Type B pancreatic cell (in vitro differentiated cells): ENCODE measurements around the gene CGB7. TPM values are rescaled to one million over a fixed set of nuclear protein-coding genes. Genes with fewer than 3 reads are reported as not detected.

Source experiments
- DNase-seq: peaks from one replicate; pipeline ENCODE4 v3.0.0; 2021; ENCODE audit warnings: mixed read lengths; ENCODE audit not compliant: unreplicated experiment; ENCODE audit errors: extremely low spot score
- H3K27ac Mint-ChIP-seq: 2 replicates; pipeline ENCODE4 v1.8.0; 2021; ENCODE audit warnings: mild to moderate bottlenecking, mixed read lengths
- H3K27me3 Mint-ChIP-seq: 2 replicates; pipeline ENCODE4 v1.8.0; 2021; ENCODE audit warnings: mixed read lengths
- H3K36me3 Mint-ChIP-seq: 2 replicates; pipeline ENCODE4 v1.8.0; 2021; ENCODE audit warnings: mixed read lengths
- H3K4me1 Mint-ChIP-seq: one replicate; pipeline ENCODE4 v1.8.0; 2021; ENCODE audit warnings: mixed read lengths; ENCODE audit not compliant: unreplicated experiment
- H3K4me3 Mint-ChIP-seq: 2 replicates; pipeline ENCODE4 v1.8.0; 2021; ENCODE audit warnings: mild to moderate bottlenecking, mixed read lengths
- H3K9me3 Mint-ChIP-seq: 2 replicates; pipeline ENCODE4 v1.8.0; 2021; ENCODE audit warnings: mixed read lengths
- microRNA-seq: library from miRNA; unstranded; fragments of <30 nt; microRNA quantifications from one replicate; pipeline ENCODE4, GENCODE V29; 2020
- total RNA-seq: library from RNA; stranded (reverse); gene quantifications from 2 replicates; pipeline ENCODE4 v1.2.1, GENCODE V29; 2021; ENCODE audit warnings: low replicate concordance
- TF ChIP-seq, protein P1 (sequence below): fragments of 200-600 bp; sonication (generic); conservative IDR thresholded peaks from 2 replicates; pipeline ENCODE4 v1.5.0; 2021; ENCODE audit warnings: antibody characterized with exemption, mild to moderate bottlenecking

The CGB7 gene
- total RNA-seq, 1 donor from 2014 or later: 1.9 TPM

GRCh38 chr19:49011194-49011593 lies 46.4 kb downstream of the CGB7 start:
- TF ChIP-seq, protein P1, sequence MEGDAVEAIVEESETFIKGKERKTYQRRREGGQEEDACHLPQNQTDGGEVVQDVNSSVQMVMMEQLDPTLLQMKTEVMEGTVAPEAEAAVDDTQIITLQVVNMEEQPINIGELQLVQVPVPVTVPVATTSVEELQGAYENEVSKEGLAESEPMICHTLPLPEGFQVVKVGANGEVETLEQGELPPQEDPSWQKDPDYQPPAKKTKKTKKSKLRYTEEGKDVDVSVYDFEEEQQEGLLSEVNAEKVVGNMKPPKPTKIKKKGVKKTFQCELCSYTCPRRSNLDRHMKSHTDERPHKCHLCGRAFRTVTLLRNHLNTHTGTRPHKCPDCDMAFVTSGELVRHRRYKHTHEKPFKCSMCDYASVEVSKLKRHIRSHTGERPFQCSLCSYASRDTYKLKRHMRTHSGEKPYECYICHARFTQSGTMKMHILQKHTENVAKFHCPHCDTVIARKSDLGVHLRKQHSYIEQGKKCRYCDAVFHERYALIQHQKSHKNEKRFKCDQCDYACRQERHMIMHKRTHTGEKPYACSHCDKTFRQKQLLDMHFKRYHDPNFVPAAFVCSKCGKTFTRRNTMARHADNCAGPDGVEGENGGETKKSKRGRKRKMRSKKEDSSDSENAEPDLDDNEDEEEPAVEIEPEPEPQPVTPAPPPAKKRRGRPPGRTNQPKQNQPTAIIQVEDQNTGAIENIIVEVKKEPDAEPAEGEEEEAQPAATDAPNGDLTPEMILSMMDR: no peak
- no peaks in the 10 kb centered on the region for H3K4me1 Mint-ChIP-seq
- no peak overlapping the region for H3K27ac Mint-ChIP-seq
- no peak overlapping the region for H3K4me3 Mint-ChIP-seq
- H3K27me3 Mint-ChIP-seq: no peaks in the 10 kb centered on the region
- no peak for DNase-seq
- no peaks in the 10 kb centered on the region for H3K9me3 Mint-ChIP-seq
- peaks cover 11% of the 10 kb centered on the region for H3K36me3 Mint-ChIP-seq

DNA sequence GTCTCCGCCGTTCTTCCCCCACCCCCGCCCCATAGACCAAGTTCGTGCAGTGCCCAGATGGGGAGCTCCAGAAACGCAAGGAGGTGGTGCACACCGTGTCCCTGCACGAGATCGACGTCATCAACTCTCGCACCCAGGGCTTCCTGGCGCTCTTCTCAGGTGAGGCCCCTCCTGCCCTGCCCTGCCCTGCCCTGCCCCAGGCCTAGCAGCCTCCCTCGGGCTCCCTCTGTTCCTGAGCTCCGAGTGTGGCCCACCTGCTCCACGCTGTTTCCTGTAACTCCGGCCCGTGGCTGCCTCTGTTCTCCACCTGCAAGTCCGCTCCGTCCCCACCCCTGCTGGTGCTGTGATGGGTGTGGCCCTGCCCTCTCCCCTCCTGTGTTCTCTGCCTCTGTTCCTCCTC lies 47.1 kb downstream of the CGB7 start:
- Mint-ChIP-seq H3K27ac (no peak overlapping the region), H3K9me3 (no peaks in the 10 kb centered on the region), H3K27me3 (no peaks in the 10 kb centered on the region), H3K36me3 (peaks cover 6% of the 10 kb centered on the region), H3K4me3 (no peak overlapping the region), H3K4me1 (no peaks in the 10 kb centered on the region)
- no peak for DNase-seq
- TF ChIP-seq, protein P1: no peak

DNA sequence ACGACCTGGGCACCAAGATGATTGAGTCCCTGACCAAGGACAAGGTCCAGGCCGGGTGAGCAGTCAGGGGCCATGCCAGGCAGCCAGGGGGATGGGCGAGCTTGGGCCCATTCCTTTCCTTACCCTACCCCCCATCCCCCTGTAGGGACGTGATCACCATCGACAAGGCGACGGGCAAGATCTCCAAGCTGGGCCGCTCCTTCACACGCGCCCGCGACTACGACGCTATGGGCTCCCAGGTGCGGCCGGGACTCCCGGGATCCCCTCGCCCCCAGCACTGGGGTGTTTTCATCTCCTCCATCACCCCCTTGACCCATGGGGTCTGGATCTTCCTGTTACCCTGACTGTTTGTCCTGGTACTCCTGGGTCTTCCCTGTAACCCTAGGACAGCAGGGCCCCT lies 47.7 kb downstream of the CGB7 start:
- Mint-ChIP-seq H3K9me3 (no peaks in the 10 kb centered on the region), H3K4me3 (no peak overlapping the region), H3K4me1 (no peaks in the 10 kb centered on the region), H3K27ac (no peak overlapping the region), H3K27me3 (no peaks in the 10 kb centered on the region), H3K36me3 (peaks cover 8% of the 10 kb centered on the region)
- TF ChIP-seq, protein P1: no peak
- no peak for DNase-seq

- peaks cover 3% of the 10 kb centered on the region for H3K36me3 Mint-ChIP-seq
- H3K27me3 Mint-ChIP-seq: no peaks in the 10 kb centered on the region
- H3K27ac Mint-ChIP-seq: no peak overlapping the region
- H3K4me1 Mint-ChIP-seq: no peaks in the 10 kb centered on the region
- DNase-seq: no peak
- no peaks in the 10 kb centered on the region for H3K9me3 Mint-ChIP-seq
- H3K4me3 Mint-ChIP-seq: no peak overlapping the region
- TF ChIP-seq, protein P1: no peak
These were observed 50.6 kb downstream of the CGB7 start for GRCh38 chr19:49006905-49007304.

DNA sequence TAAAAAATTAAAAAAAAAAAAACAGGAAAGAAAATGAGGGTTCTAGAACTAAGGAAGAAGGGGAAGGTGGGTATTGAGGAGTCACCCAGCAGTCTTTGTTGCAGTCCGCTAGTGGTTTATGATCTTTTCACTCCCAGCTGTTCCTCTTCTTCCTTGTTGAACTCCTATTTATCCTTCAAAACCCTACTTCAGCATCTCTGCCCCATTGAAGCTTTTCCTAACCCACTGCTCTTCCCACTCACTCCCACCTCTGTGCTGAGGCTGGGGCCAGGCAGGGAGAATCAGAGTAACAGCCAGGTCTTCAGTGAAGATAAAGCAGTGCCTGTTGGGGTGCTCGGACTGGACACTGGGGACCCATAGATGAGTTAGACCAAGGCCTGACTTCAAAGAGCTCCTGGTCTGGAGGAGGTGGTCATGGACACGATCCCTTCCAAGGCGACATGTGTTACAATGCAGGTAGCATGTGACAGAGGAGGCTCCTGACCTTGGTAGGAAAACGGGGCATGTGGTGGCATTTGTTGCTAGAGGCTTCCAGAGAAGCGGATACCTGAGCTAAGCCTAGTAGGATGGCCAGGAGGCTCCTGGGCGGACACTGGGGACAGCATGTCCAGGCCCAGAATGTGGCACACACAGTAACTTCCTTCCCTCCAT lies 52.5 kb downstream of the CGB7 start:
- TF ChIP-seq, protein P1: no peak
- Mint-ChIP-seq H3K4me1 (no peaks in the 10 kb centered on the region), H3K9me3 (no peaks in the 10 kb centered on the region)

More for the DNA sequence above, 52.5 kb downstream of the CGB7 start:
- Mint-ChIP-seq H3K36me3 (peaks cover 3% of the 10 kb centered on the region), H3K27ac (no peak overlapping the region), H3K27me3 (no peaks in the 10 kb centered on the region), H3K4me3 (no peak overlapping the region)
- no peak for DNase-seq

Small RNAs within 50 kb of the gene (microRNA-seq; reads per million reads assigned to microRNA genes)
- not detected for gene MIR6798

Other genes starting within 250 kb of the CGB7 start
- gene BCAT2, start 246.7 kb downstream of the CGB7 start, total RNA-seq: 52.8 and 73.3 TPM in 2 replicates
- gene HSD17B14, start 221.3 kb downstream of the CGB7 start, total RNA-seq: 9.4 and 12.9 TPM in 2 replicates
- gene PLEKHA4, start 189.1 kb downstream of the CGB7 start, total RNA-seq: 15.8 and 45.4 TPM in 2 replicates
- 57.5 and 161 TPM in 2 replicates for gene PPP1R15A, start 185.3 kb downstream of the CGB7 start, total RNA-seq
- gene TULP2, start 159.0 kb downstream of the CGB7 start, total RNA-seq: not detected in 2 replicates
- gene NUCB1, start 157.4 kb downstream of the CGB7 start, total RNA-seq: 202 and 205 TPM in 2 replicates
- 1.4 and 3.4 TPM in 2 replicates for gene DHDH, start 124.0 kb downstream of the CGB7 start, total RNA-seq
- gene BAX, start 102.9 kb downstream of the CGB7 start, total RNA-seq: 161 and 201 TPM in 2 replicates
- gene FTL, start 92.4 kb downstream of the CGB7 start, total RNA-seq: 1,657 and 2,039 TPM in 2 replicates
- 62.1 and 64.8 TPM in 2 replicates for gene GYS1, start 64.4 kb downstream of the CGB7 start, total RNA-seq
- gene RUVBL2, start 63.9 kb downstream of the CGB7 start, total RNA-seq: 72.6 and 99.5 TPM in 2 replicates
- gene LHB, start 40.7 kb downstream of the CGB7 start, total RNA-seq: not detected in 2 replicates
- gene CGB3, start 33.4 kb downstream of the CGB7 start, total RNA-seq: 6.1 TPM in 1 of 2 replicates, not detected in the other
- gene CGB2, start 25.9 kb downstream of the CGB7 start, total RNA-seq: not detected in 2 replicates
- not detected in 2 replicates for gene CGB1, start 20.9 kb downstream of the CGB7 start, total RNA-seq
- gene CGB5, start 13.9 kb downstream of the CGB7 start, total RNA-seq: 6.7 TPM in 1 of 2 replicates, not detected in the other
- 9.4 TPM in 1 of 2 replicates, not detected in the other for gene CGB8, start 8.6 kb downstream of the CGB7 start, total RNA-seq
- gene NTF4, start 7.1 kb upstream of the CGB7 start, total RNA-seq: 3.9 and 5.2 TPM in 2 replicates
- gene KCNA7, start 14.9 kb upstream of the CGB7 start, total RNA-seq: not detected in 2 replicates
- gene SNRNP70, start 27.7 kb upstream of the CGB7 start, total RNA-seq: 205 and 296 TPM in 2 replicates
- gene LIN7B, start 56.6 kb upstream of the CGB7 start, total RNA-seq: 10.6 TPM in 2 replicates
- 2.3 and 2.6 TPM in 2 replicates for gene C19orf73, start 61.4 kb upstream of the CGB7 start, total RNA-seq
- 15.2 and 17.8 TPM in 2 replicates for gene PPFIA3, start 61.8 kb upstream of the CGB7 start, total RNA-seq
- gene HRC, start 97.6 kb upstream of the CGB7 start, total RNA-seq: 3.2 TPM in 1 of 2 replicates, not detected in the other
- 33.1 and 41.5 TPM in 2 replicates for gene TRPM4, start 100.0 kb upstream of the CGB7 start, total RNA-seq